ENCODE data around the gene INAVA. TPM values are rescaled to one million over a fixed set of nuclear protein-coding genes. Genes with fewer than 3 reads are reported as not detected.

INAVA gene
- total RNA-seq, 4 donors from 2014 or later = 0.09 to 0.95 (median 0.12) TPM; not detected in 1

DNA sequence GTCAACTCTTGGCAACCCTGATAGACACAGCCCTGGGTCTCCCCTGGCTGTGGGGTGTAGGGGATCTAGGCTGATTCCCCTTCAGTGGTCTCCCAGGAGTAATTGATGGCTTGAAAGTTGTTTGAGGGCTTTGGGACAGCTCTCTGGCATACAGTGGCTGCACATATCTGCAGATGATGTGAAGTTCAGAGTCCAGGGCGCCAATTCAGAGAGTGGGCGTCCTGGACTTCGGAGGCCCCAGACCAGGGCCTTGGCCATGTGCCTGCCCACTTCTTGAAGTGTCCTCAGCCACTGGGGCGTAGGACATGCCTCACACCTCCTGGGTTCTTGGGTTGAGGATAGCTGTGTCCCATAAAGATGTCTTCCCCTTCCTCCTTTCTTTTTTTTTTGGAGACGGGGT, 2.6 kb downstream of the INAVA start:
- no peak for DNase-seq (ENCODE audit: low spot score)
- TF ChIP-seq, protein P1, sequence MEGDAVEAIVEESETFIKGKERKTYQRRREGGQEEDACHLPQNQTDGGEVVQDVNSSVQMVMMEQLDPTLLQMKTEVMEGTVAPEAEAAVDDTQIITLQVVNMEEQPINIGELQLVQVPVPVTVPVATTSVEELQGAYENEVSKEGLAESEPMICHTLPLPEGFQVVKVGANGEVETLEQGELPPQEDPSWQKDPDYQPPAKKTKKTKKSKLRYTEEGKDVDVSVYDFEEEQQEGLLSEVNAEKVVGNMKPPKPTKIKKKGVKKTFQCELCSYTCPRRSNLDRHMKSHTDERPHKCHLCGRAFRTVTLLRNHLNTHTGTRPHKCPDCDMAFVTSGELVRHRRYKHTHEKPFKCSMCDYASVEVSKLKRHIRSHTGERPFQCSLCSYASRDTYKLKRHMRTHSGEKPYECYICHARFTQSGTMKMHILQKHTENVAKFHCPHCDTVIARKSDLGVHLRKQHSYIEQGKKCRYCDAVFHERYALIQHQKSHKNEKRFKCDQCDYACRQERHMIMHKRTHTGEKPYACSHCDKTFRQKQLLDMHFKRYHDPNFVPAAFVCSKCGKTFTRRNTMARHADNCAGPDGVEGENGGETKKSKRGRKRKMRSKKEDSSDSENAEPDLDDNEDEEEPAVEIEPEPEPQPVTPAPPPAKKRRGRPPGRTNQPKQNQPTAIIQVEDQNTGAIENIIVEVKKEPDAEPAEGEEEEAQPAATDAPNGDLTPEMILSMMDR (IDR thresholded peaks at IDR 0.05) = no peak
- no peak for ATAC-seq (ENCODE audit: low FRiP score)

DNA sequence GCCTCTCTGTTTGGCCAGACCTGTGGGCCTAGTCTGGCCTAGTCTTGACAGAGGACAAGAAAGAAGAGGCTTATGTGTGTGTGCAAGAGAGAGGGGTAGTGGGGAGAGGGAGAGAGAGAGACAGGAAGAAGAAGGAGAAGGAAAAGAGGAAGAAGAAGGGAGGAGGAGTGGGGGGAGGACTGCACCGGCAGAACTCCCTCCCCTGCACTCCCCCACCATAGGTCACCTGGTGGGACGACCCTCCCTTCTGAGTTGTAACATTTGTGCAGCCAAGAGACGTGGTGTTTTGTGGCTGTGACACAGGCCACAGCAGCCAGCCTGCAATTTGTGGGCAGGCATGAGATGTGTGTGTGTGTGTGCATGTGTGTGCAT, 4.3 kb downstream of the INAVA start:
- DNase-seq (ENCODE audit: low spot score) (no peak), ATAC-seq (ENCODE audit: low FRiP score) (no peak)
- TF ChIP-seq, protein P1 (IDR thresholded peaks at IDR 0.05) = no peak

DNA sequence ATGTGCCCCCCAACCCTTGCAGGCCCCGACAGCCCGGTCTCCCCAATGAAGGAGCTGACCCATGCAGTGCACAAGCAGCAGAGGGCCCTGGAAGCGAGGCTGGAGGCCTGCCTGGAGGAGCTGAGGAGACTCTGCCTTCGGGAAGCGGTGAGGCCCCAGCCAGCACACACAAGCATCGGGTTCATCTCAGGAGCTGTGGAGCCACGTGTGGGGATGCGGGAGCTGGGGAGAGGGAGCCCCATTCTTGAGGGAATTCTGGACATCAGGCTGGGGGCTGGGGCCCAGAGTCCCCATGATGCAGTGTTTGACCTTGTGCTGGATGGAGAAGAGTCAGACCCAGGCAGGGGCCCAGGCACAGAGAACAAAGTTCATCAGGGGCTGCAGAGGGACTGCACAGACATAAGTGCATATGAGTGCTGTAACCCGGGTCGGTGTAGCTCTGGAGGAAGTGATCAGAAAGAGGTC, 4.8 kb downstream of the INAVA start:
- TF ChIP-seq, protein P1 (IDR thresholded peaks at IDR 0.05) = no peak
- no peak for ATAC-seq (ENCODE audit: low FRiP score)
- DNase-seq (ENCODE audit: low spot score) = no peak

- TF ChIP-seq, protein P1 (IDR thresholded peaks at IDR 0.05) = no peak
- no peak for DNase-seq (ENCODE audit: low spot score)
Observed at GRCh38 chr1:200899954-200900867, 5.5 kb downstream of the INAVA start.

GRCh38 chr1:200900877-200901276, 6.2 kb downstream of the INAVA start:
- DNase-seq (ENCODE audit: low spot score) (no peak), ATAC-seq (ENCODE audit: low FRiP score) (no peak)
- TF ChIP-seq, protein P1 (IDR thresholded peaks at IDR 0.05) = no peak

More at GRCh38 chr1:200899954-200900867, 5.5 kb downstream of the INAVA start:
- ATAC-seq (ENCODE audit: low FRiP score) = no peak

GRCh38 chr1:200901350-200901749, 6.7 kb downstream of the INAVA start:
- no peak for DNase-seq (ENCODE audit: low spot score)
- TF ChIP-seq, protein P1 (IDR thresholded peaks at IDR 0.05) = no peak
- ATAC-seq (ENCODE audit: low FRiP score) = no peak
